ENCODE measurements around the gene ADAM12.

Gene ADAM12

DNA sequence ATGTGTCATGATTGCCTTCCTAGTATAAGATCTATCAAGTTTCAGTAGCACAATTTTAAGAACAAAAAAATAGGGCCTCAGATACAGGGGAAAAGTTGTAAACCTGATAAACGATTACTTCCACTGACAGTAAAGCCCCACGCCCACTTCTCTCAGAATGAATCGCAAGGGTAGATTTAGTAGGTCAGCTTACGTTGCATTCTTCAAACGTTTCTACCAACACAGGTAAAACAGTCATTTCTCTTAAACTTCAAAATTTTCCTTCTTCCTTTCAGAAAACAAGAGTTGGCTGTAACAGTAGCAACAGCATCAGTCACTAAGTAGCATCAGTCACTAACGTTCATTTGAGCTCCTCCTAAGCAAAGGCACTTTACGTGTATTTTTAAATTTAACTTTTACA lies 221.5 kb downstream of the ADAM12 start:
- TF ChIP-seq, protein P1, sequence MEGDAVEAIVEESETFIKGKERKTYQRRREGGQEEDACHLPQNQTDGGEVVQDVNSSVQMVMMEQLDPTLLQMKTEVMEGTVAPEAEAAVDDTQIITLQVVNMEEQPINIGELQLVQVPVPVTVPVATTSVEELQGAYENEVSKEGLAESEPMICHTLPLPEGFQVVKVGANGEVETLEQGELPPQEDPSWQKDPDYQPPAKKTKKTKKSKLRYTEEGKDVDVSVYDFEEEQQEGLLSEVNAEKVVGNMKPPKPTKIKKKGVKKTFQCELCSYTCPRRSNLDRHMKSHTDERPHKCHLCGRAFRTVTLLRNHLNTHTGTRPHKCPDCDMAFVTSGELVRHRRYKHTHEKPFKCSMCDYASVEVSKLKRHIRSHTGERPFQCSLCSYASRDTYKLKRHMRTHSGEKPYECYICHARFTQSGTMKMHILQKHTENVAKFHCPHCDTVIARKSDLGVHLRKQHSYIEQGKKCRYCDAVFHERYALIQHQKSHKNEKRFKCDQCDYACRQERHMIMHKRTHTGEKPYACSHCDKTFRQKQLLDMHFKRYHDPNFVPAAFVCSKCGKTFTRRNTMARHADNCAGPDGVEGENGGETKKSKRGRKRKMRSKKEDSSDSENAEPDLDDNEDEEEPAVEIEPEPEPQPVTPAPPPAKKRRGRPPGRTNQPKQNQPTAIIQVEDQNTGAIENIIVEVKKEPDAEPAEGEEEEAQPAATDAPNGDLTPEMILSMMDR (IDR thresholded peaks at IDR 0.05; ENCODE audit: control insufficient read depth, extremely low read depth, insufficient read depth), result no peak
- DNase-seq (ENCODE audit: low read depth), result no peak
- H3K4me3 ChIP-seq (ENCODE audit: low read depth, low read length), result no peak overlapping the region

DNA sequence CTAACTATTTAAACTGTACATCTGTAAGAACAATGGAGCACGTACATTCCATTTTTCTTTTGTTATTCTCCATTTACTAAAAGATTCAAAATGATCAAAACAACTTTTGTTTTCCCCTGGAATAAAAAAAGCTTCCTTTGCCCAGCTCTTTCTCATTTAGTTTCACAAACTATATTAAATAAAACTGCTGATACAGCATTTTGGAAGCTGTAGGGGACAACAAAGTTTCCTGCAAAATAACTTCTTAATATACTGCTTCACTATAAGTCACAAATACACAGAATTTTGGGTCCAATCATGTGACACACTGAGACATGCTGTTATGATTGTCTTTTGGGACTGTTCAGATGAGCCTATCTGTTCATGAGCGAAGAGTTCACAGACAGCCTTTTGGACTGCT lies 222.4 kb downstream of the ADAM12 start:
- DNase-seq (ENCODE audit: low read depth), result no peak
- TF ChIP-seq, protein P1 (IDR thresholded peaks at IDR 0.05; ENCODE audit: control insufficient read depth, extremely low read depth, insufficient read depth), result no peak
- H3K4me3 ChIP-seq (ENCODE audit: low read depth, low read length), result no peak overlapping the region

- TF ChIP-seq, protein P1 (IDR thresholded peaks at IDR 0.05; ENCODE audit: control insufficient read depth, extremely low read depth, insufficient read depth), result no peak
- no peak for DNase-seq (ENCODE audit: low read depth)
Measured at GRCh38 chr10:126163506-126163905, 224.8 kb downstream of the ADAM12 start.

DNA sequence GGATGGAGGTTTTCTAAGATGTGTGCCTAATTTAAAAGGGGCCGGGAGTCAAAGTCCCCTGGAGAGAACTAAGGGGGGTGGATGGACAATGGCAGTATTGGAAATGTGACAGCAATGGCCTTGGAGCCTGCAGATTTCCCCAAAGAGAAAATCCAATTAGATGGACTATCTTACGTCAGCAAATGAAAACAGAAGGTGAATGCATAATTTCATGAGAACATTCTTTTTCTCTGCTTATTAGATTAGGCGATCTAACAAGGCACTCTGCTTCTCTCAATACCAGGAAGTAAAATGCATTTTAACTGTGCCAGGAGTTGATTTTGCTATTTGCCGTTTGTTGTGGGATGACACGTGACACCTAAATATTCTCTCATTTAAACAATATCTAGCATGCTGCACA lies 226.6 kb downstream of the ADAM12 start:
- H3K4me3 ChIP-seq (ENCODE audit: low read depth, low read length), result no peak overlapping the region
- TF ChIP-seq, protein P1 (IDR thresholded peaks at IDR 0.05; ENCODE audit: control insufficient read depth, extremely low read depth, insufficient read depth), result no peak
- DNase-seq (ENCODE audit: low read depth), result no peak

More at GRCh38 chr10:126163506-126163905, 224.8 kb downstream of the ADAM12 start:
- H3K4me3 ChIP-seq (ENCODE audit: low read depth, low read length), result no peak overlapping the region

DNA sequence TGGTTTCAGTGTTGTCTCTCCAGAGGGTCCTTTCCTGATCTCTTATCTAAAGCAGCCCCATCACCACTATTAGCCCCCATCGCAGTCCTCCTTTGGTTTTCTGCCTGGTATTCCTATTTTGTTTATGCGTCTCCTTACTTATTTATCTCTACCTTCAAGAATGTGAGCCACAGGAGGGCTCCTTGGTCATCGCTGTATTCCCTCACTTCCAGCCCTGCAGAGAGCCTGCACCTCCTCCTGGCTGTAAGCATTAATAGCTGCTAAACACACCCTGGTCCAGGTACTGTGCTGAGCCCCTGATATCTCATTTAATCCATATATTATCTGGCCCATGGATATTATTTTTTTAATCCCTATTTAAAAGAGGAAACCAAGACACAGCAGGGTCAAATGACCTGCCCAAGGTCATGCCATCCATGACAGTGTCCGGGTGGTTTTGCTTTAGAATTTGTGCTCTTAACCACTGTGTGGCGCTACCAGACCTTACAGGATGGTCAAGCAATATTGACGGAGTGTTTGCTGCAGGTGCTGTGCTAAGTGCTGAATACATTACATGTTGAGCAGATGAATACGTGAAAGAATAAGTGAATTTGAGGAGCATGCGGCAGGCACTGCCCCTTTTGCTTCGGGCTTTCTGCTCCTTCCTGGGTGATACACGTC lies 227.2 kb downstream of the ADAM12 start:
- peak; percentile 10 for DNase-seq (ENCODE audit: low read depth)
- TF ChIP-seq, protein P1 (IDR thresholded peaks at IDR 0.05; ENCODE audit: control insufficient read depth, extremely low read depth, insufficient read depth), result peak; percentile 59
- H3K4me3 ChIP-seq (ENCODE audit: low read depth, low read length), result no peak overlapping the region

GRCh38 chr10:126160571-126160970 lies 227.7 kb downstream of the ADAM12 start:
- H3K4me3 ChIP-seq (ENCODE audit: low read depth, low read length), result no peak overlapping the region

More at GRCh38 chr10:126160571-126160970, 227.7 kb downstream of the ADAM12 start:
- TF ChIP-seq, protein P1 (IDR thresholded peaks at IDR 0.05; ENCODE audit: control insufficient read depth, extremely low read depth, insufficient read depth), result no peak
- DNase-seq (ENCODE audit: low read depth), result no peak

All from LNCaP clone FGC (cell line).